Neuronal stem cell (in vitro differentiated cells): Measurements from ENCODE around the gene PTPRD.

Experiments used
- DNase-seq: peaks from one replicate; pipeline ENCODE4 v3.0.0-alpha.2; 2013; ENCODE audit warnings: low spot score
- H2AFZ ChIP-seq: one replicate; pipeline ENCODE4 v1.6.1; 2013; ENCODE audit warnings: mild to moderate bottlenecking, low read length, inconsistent platforms
- H2AK5ac ChIP-seq: 2 replicates; pipeline ENCODE4 v1.6.1; 2013; ENCODE audit warnings: low read depth, mild to moderate bottlenecking, inconsistent platforms, low read length, moderate library complexity, mixed read lengths
- H2BK120ac ChIP-seq: 2 replicates; pipeline ENCODE4 v1.6.1; 2013; ENCODE audit warnings: low read depth, mild to moderate bottlenecking, inconsistent platforms, low read length, moderate library complexity, mixed read lengths
- H2BK12ac ChIP-seq: one replicate; pipeline ENCODE4 v1.6.1; 2013; ENCODE audit warnings: low read length, inconsistent platforms
- H2BK15ac ChIP-seq: 2 replicates; pipeline ENCODE4 v1.6.1; 2013; ENCODE audit warnings: mild to moderate bottlenecking, low read length, inconsistent platforms, mixed read lengths
- H2BK5ac ChIP-seq: one replicate; pipeline ENCODE4 v1.6.1; 2013; ENCODE audit warnings: inconsistent platforms, mild to moderate bottlenecking, low read length, moderate library complexity
- H3K14ac ChIP-seq: one replicate; pipeline ENCODE4 v1.6.1; 2013; ENCODE audit warnings: low read length, inconsistent platforms
- H3K18ac ChIP-seq: 2 replicates; pipeline ENCODE4 v1.6.1; 2013; ENCODE audit warnings: low read length, inconsistent platforms
- H3K23ac ChIP-seq: 2 replicates; pipeline ENCODE4 v1.6.1; 2013; ENCODE audit warnings: low read depth, mild to moderate bottlenecking, mixed read lengths, low read length, inconsistent platforms; ENCODE audit not compliant: poor library complexity
- H3K27ac ChIP-seq: replicated peaks from 3 replicates; pipeline ENCODE4 v1.5.1; 2013; ENCODE audit warnings: low read length, inconsistent platforms
- H3K27me3 ChIP-seq, 3 experiments: 2 replicates each; pipeline ENCODE4 v1.6.1; 2013; ENCODE audit warnings: low read length in 3 of 3, mild to moderate bottlenecking in 2 of 3, inconsistent platforms in 1 of 3, low read depth in 1 of 3, mixed read lengths in 1 of 3, moderate library complexity in 1 of 3; ENCODE audit not compliant: control insufficient read depth in 3 of 3, insufficient read depth in 3 of 3
- H3K36me3 ChIP-seq, 2 donors: replicated peaks in 1 of 2; 2 replicates each; pipeline ENCODE4 v1.6.1; 2013; ENCODE audit warnings: low read length in 2 of 2; ENCODE audit not compliant: control insufficient read depth in 2 of 2, insufficient read depth in 2 of 2
- H3K4ac ChIP-seq: 2 replicates; pipeline ENCODE4 v1.6.1; 2013; ENCODE audit warnings: inconsistent platforms, mild to moderate bottlenecking, low read length, moderate library complexity
- H3K4me1 ChIP-seq, 2 donors: 1 replicate in 1 of 2; 2 replicates in 1 of 2; pipeline ENCODE4 v1.6.1; 2013; ENCODE audit warnings: low read length in 2 of 2, low read depth in 1 of 2; ENCODE audit not compliant: control insufficient read depth in 2 of 2, insufficient read depth in 1 of 2
- H3K4me2 ChIP-seq: one replicate; pipeline ENCODE4 v1.6.1; 2013; ENCODE audit warnings: mild to moderate bottlenecking, low read length, inconsistent platforms; ENCODE audit not compliant: insufficient read depth, poor library complexity, severe bottlenecking
- H3K4me3 ChIP-seq, 2 donors: 2 replicates each; pipeline ENCODE4 v1.5.1; 2013; ENCODE audit warnings: low read length in 2 of 2, mild to moderate bottlenecking in 2 of 2, inconsistent platforms in 1 of 2, moderate library complexity in 1 of 2
- H3K79me1 ChIP-seq: one replicate; pipeline ENCODE4 v1.6.1; 2013; ENCODE audit warnings: low read depth, mild to moderate bottlenecking, inconsistent platforms, low read length, moderate library complexity
- H3K9ac ChIP-seq: one replicate; pipeline ENCODE4 v1.6.1; 2013; ENCODE audit warnings: mild to moderate bottlenecking, low read depth, low read length, inconsistent platforms; ENCODE audit not compliant: poor library complexity
- H3K9me3 ChIP-seq, 2 donors: replicated peaks in 1 of 2; 2 replicates each; pipeline versions ENCODE3 to v1.6.1; 2013; ENCODE audit warnings: low read length in 2 of 2, mild to moderate bottlenecking in 2 of 2, inconsistent platforms in 1 of 2, low read depth in 1 of 2, mixed read lengths in 1 of 2, moderate library complexity in 1 of 2; ENCODE audit not compliant: control insufficient read depth in 2 of 2, insufficient read depth in 1 of 2
- H4K8ac ChIP-seq: one replicate; pipeline ENCODE4 v1.6.1; 2013; ENCODE audit warnings: low read depth, mild to moderate bottlenecking, inconsistent platforms, low read length, moderate library complexity
- H4K91ac ChIP-seq: one replicate; pipeline ENCODE4 v1.6.1; 2013; ENCODE audit warnings: low read length, low read depth, mild to moderate bottlenecking, inconsistent platforms; ENCODE audit not compliant: poor library complexity
- WGBS, 2 donors: extraction: QIAGEN DNeasy Blood & Tissue Kit; methylation state at CpG; one replicate each; pipeline ENCODE4 v1.1.7; 2013; ENCODE audit warnings: missing lambda C conversion rate in 2 of 2, mixed read lengths in 1 of 2; ENCODE audit not compliant: insufficient read length in 2 of 2, insufficient replicate concordance in 1 of 2; ENCODE audit errors: extremely low coverage in 2 of 2; 5-methylcytosine and 5-hydroxymethylcytosine counted together

The PTPRD gene

GRCh38 chr9:8560560-8561525 is 2052.0 kb downstream of the PTPRD start:
- no peak overlapping the region for H3K14ac ChIP-seq
- no peak overlapping the region for H3K4ac ChIP-seq
- no peak overlapping the region for H4K91ac ChIP-seq
- no peak overlapping the region for H3K23ac ChIP-seq
- no peak overlapping the region for H3K4me3 ChIP-seq
- no peak overlapping the region for H2BK15ac ChIP-seq
- H3K27ac ChIP-seq: no peak overlapping the region
- H3K9ac ChIP-seq: no peak overlapping the region
- H2AFZ ChIP-seq: no peak overlapping the region
- no peak overlapping the region for H3K18ac ChIP-seq
- peaks cover 5 to 8% of the 10 kb centered on the region in 2 donors for H3K4me1 ChIP-seq
- H3K36me3 ChIP-seq: no peaks in the 10 kb centered on the region
- H4K8ac ChIP-seq: no peak overlapping the region
- no peaks in the 10 kb centered on the region for H3K27me3 ChIP-seq
- no peak overlapping the region for H2BK12ac ChIP-seq
- H3K9me3 ChIP-seq: no peaks in the 10 kb centered on the region
- WGBS, 2 donors: no CpG with 5 or more reads among the region's 6 CpGs
- H2BK120ac ChIP-seq: no peak overlapping the region
- H3K4me2 ChIP-seq: no peak overlapping the region
- no peak overlapping the region for H2BK5ac ChIP-seq
- H3K79me1 ChIP-seq: no peaks in the 10 kb centered on the region
- H2AK5ac ChIP-seq: no peak overlapping the region
- no peak for DNase-seq

GRCh38 chr9:8558176-8558575 is 2054.6 kb downstream of the PTPRD start:
- H2BK5ac ChIP-seq: no peak overlapping the region

GRCh38 chr9:8555762-8556500 is 2056.9 kb downstream of the PTPRD start:
- no peak overlapping the region for H2BK120ac ChIP-seq
- WGBS, 2 donors: no CpG with 5 or more reads among the region's 4 CpGs
- H2BK5ac ChIP-seq: no peak overlapping the region
- H2BK12ac ChIP-seq: no peak overlapping the region
- no peaks in the 10 kb centered on the region for H3K27me3 ChIP-seq
- H2AFZ ChIP-seq: no peak overlapping the region
- H3K4me3 ChIP-seq: no peak overlapping the region
- no peak overlapping the region for H3K18ac ChIP-seq
- H3K4ac ChIP-seq: no peak overlapping the region
- no peak overlapping the region for H4K91ac ChIP-seq
- H3K9ac ChIP-seq: no peak overlapping the region
- H3K27ac ChIP-seq: no peak overlapping the region
- no peaks in the 10 kb centered on the region for H3K79me1 ChIP-seq
- H4K8ac ChIP-seq: no peak overlapping the region
- no peaks in the 10 kb centered on the region for H3K9me3 ChIP-seq
- no peak overlapping the region for H3K14ac ChIP-seq
- H3K4me2 ChIP-seq: no peak overlapping the region
- H3K36me3 ChIP-seq: no peaks in the 10 kb centered on the region
- no peak for DNase-seq
- no peak overlapping the region for H2BK15ac ChIP-seq
- no peak overlapping the region for H3K23ac ChIP-seq
- peaks cover 2 to 6% of the 10 kb centered on the region in 2 donors for H3K4me1 ChIP-seq
- H2AK5ac ChIP-seq: no peak overlapping the region

More at GRCh38 chr9:8558176-8558575, 2054.6 kb downstream of the PTPRD start:
- no peak for DNase-seq
- H2BK120ac ChIP-seq: no peak overlapping the region
- no peaks in the 10 kb centered on the region for H3K79me1 ChIP-seq
- no peak overlapping the region for H3K27ac ChIP-seq
- no peak overlapping the region for H3K14ac ChIP-seq
- H3K27me3 ChIP-seq: no peaks in the 10 kb centered on the region
- no peak overlapping the region for H3K9ac ChIP-seq
- H4K91ac ChIP-seq: no peak overlapping the region
- H3K4ac ChIP-seq: no peak overlapping the region
- H2BK15ac ChIP-seq: no peak overlapping the region
- no CpG with 5 or more reads among the region's 2 CpGs for WGBS, 2 donors
- peaks cover 8 to 9% of the 10 kb centered on the region in 2 donors for H3K4me1 ChIP-seq
- no peak overlapping the region for H3K4me2 ChIP-seq
- H3K9me3 ChIP-seq: no peaks in the 10 kb centered on the region
- H4K8ac ChIP-seq: no peak overlapping the region
- no peak overlapping the region for H2AK5ac ChIP-seq
- no peak overlapping the region for H3K18ac ChIP-seq
- no peak overlapping the region for H2AFZ ChIP-seq
- no peak overlapping the region for H3K4me3 ChIP-seq
- no peak overlapping the region for H2BK12ac ChIP-seq
- H3K23ac ChIP-seq: no peak overlapping the region
- no peaks in the 10 kb centered on the region for H3K36me3 ChIP-seq

- H2BK120ac ChIP-seq: no peak overlapping the region
- H2AFZ ChIP-seq: no peak overlapping the region
- H3K27ac ChIP-seq: no peak overlapping the region
- no peak overlapping the region for H2BK15ac ChIP-seq
- no peaks in the 10 kb centered on the region for H3K36me3 ChIP-seq
- no peak overlapping the region for H2BK12ac ChIP-seq
- no peak overlapping the region for H3K4me3 ChIP-seq
- H3K79me1 ChIP-seq: no peaks in the 10 kb centered on the region
- H2AK5ac ChIP-seq: no peak overlapping the region
- no peak overlapping the region for H3K9ac ChIP-seq
- H3K9me3 ChIP-seq: no peaks in the 10 kb centered on the region
- no peak overlapping the region for H4K8ac ChIP-seq
- no peak overlapping the region for H4K91ac ChIP-seq
- H2BK5ac ChIP-seq: no peak overlapping the region
- no peaks in the 10 kb centered on the region for H3K27me3 ChIP-seq
- no peak overlapping the region for H3K14ac ChIP-seq
- H3K18ac ChIP-seq: no peak overlapping the region
- H3K4me1 ChIP-seq: peaks cover 0 to 6% of the 10 kb centered on the region in 2 donors
- H3K23ac ChIP-seq: no peak overlapping the region
- no peak for DNase-seq
- no peak overlapping the region for H3K4ac ChIP-seq
- no CpG with 5 or more reads among the region's 4 CpGs for WGBS, 2 donors
- no peak overlapping the region for H3K4me2 ChIP-seq
These were observed 2059.4 kb downstream of the PTPRD start for GRCh38 chr9:8553444-8553843.
